OCI-LY7 (cell line): ENCODE measurements around the gene CCNG1. TPM values are rescaled to one million over a fixed set of nuclear protein-coding genes. Genes with fewer than 3 reads are reported as not detected.
"Not testable (repeated sequence)": the region's sequence is repeated elsewhere in the genome, so short reads cannot be mapped to it uniquely, and the experiment has no call there.

Experiments
- BruUV-seq: library from RNA; stranded (reverse); fragments of 400-500 nt; replicated peaks from 2 replicates; lab custom pipeline; 2021; lab: Mats Ljungman, UMichigan
- CTCF ChIA-PET: fragments of 300-600 bp; sonication (Branson Sonifier 250); formaldehyde crosslinking; loops from one replicate; lab custom pipeline; 2022; ENCODE audit warnings: antibody characterized with exemption; ENCODE audit not compliant: unreplicated experiment; lab: Charles Lee
- POLR2A ChIA-PET: fragments of 300-600 bp; sonication (Branson Sonifier 250); formaldehyde crosslinking; loops from one replicate; lab custom pipeline; 2022; ENCODE audit warnings: antibody characterized with exemption; lab: Charles Lee
- DNase-seq: peaks from one replicate; pipeline ENCODE4 v3.0.0-alpha.2; 2015; ENCODE audit warnings: low spot score
- H2AFZ ChIP-seq: fragments of 200-600 bp; sonication (generic), shearing (Covaris generic); 2 replicates; pipeline ENCODE4 v1.6.1; 2014; ENCODE audit warnings: mild to moderate bottlenecking, antibody characterized with exemption, low read length, moderate library complexity
- H3K27ac ChIP-seq: fragments of 200-600 bp; sonication (generic); 2 replicates; pipeline ENCODE4 v1.5.1; 2014; ENCODE audit warnings: mixed run types, low read depth, mild to moderate bottlenecking, moderate library complexity, low read length, inconsistent platforms; ENCODE audit not compliant: poor library complexity, severe bottlenecking
- H3K36me3 ChIP-seq: fragments of 200-600 bp; sonication (generic); 2 replicates; pipeline ENCODE4 v1.6.1; 2014; ENCODE audit warnings: mild to moderate bottlenecking, antibody characterized with exemption, low read length, moderate library complexity, mixed read lengths; ENCODE audit not compliant: insufficient read depth
- H3K4me1 ChIP-seq: fragments of 200-600 bp; sonication (generic); 2 replicates; pipeline ENCODE4 v1.5.1; 2014; ENCODE audit warnings: mild to moderate bottlenecking, low read length; ENCODE audit not compliant: insufficient read depth, poor library complexity, severe bottlenecking
- H3K4me2 ChIP-seq: fragments of 200-600 bp; sonication (generic); 2 replicates; pipeline ENCODE4 v1.6.1; 2014; ENCODE audit warnings: mild to moderate bottlenecking, low read length
- H3K4me3 ChIP-seq: fragments of 200-600 bp; sonication (generic); 2 replicates; pipeline ENCODE4 v1.5.1; 2014; ENCODE audit warnings: mild to moderate bottlenecking, low read depth, low read length; ENCODE audit not compliant: poor library complexity, severe bottlenecking
- H3K79me2 ChIP-seq: fragments of 200-600 bp; sonication (generic); 2 replicates; pipeline ENCODE4 v1.6.1; 2016; ENCODE audit warnings: low read depth, mild to moderate bottlenecking, low read length, moderate library complexity, mixed read lengths; ENCODE audit not compliant: insufficient read depth
- H3K9me2 ChIP-seq: fragments of 200-600 bp; sonication (generic); 2 replicates; pipeline ENCODE4 v1.6.1; 2016; ENCODE audit warnings: mild to moderate bottlenecking, low read length, mixed read lengths; ENCODE audit not compliant: insufficient read depth
- H3K9me3 ChIP-seq: fragments of 200-600 bp; sonication (generic); 2 replicates; pipeline ENCODE4 v1.6.1; 2014; ENCODE audit warnings: mild to moderate bottlenecking, mixed run types, low read length, mixed read lengths
- H4K20me1 ChIP-seq: fragments of 200-600 bp; sonication (generic); 2 replicates; pipeline ENCODE4 v1.6.1; 2014; ENCODE audit warnings: mild to moderate bottlenecking, antibody characterized with exemption, low read length, moderate library complexity, mixed read lengths; ENCODE audit not compliant: insufficient read depth
- CTCF ChIP-seq: fragments of 200-600 bp; sonication (generic); conservative IDR thresholded peaks from 2 replicates; pipeline ENCODE4 v1.5.1; 2014; ENCODE audit warnings: mild to moderate bottlenecking, antibody characterized with exemption, low read length, moderate library complexity, mixed read lengths
- EZH2phosphoT487 ChIP-seq: fragments of 200-600 bp; sonication (generic); IDR thresholded peaks from 2 replicates; pipeline ENCODE4 v1.6.1; 2018; ENCODE audit warnings: low read depth, borderline replicate concordance, mild to moderate bottlenecking, mixed run types, antibody characterized with exemption, low read length, moderate library complexity, mixed read lengths
- intact Hi-C: fragments of 100-400 bp; cut with micrococcal nuclease; formaldehyde crosslinking; loops from one replicate; pipeline ENCODE4 v1.10.0; 2022; ENCODE audit not compliant: unreplicated experiment
- total RNA-seq, 2 experiments: library from RNA; depleted of rRNA in 1 of 2; stranded (reverse); fragments of >200 nt in 1 of 2; shearing (Covaris generic) in 1 of 2; gene quantifications; 2 replicates each; pipeline ENCODE4 v1.2.3, GENCODE V29; 2014 to 2022

CCNG1 gene
- total RNA-seq, 2 experiments from 2014 or later, result 93.5 to 118 TPM

DNA sequence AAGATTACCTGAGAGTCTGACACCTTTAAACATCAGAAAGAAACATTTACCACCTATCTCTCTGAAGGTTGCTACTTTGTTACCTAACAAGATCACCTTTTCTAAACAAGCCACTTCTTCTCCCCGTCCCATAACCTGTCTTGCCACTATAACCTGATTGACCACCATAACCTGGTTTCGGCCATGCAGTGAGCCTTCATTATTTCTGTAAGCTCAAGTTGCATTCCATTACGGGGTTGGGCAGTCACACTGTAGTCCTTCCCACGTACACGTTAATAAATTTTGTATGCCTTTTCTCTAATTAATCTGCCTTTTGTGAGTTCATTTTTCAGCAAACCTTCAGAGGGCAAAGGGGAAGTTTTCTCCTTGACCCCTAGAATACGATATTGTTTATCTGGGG, 28.0 kb upstream of the CCNG1 start:
- H3K9me3 ChIP-seq, result no peaks in the 10 kb centered on the region
- DNase-seq, result no peak
- H3K4me2 ChIP-seq, result no peak overlapping the region
- no peak overlapping the region for H3K4me3 ChIP-seq
- ChIA-PET POLR2A (interaction anchor here (0.6 to 1.7 kb wide), 3 partner anchors 49 to 1887 kb away, joined by 3 to 4 read pairs (median 3); no protein-coding TSS in a partner anchor), CTCF (no interaction called here)
- no peak overlapping the region for H2AFZ ChIP-seq
- H3K79me2 ChIP-seq, result no peaks in the 10 kb centered on the region
- no peak overlapping the region for H3K27ac ChIP-seq
- intact Hi-C loops, result loop anchor here (2.0 to 10.0 kb wide), 4 partner anchors 63 to 1202 kb away; no protein-coding TSS in a partner anchor
- H4K20me1 ChIP-seq, result no peaks in the 10 kb centered on the region
- BruUV-seq, result no TSS peak
- no peaks in the 10 kb centered on the region for H3K9me2 ChIP-seq
- no peaks in the 10 kb centered on the region for H3K4me1 ChIP-seq
- TF ChIP-seq EZH2phosphoT487 (no peak), CTCF (no peak)
- no peaks in the 10 kb centered on the region for H3K36me3 ChIP-seq

DNA sequence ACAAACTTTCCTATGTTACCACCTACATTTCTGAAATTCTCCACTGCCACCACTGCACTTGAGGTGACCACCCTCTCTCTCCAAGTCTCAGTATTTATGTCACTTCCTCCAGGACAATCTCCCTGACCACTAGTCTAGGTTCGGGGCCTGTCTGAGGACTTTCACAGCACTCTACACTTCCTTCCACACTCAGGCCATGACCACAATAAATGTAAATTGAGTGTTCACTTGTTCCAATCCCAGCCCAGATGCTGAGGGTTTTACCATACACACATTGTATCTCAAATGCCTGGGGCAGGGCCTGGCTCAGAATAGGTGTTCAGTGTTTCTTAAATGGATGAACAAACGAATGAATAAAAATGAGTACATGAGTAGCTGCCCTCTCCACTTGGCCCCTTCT, 26.9 kb upstream of the CCNG1 start:
- no peaks in the 10 kb centered on the region for H4K20me1 ChIP-seq
- POLR2A ChIA-PET, result no interaction called here
- H3K4me1 ChIP-seq, result no peaks in the 10 kb centered on the region
- CTCF ChIA-PET, result no interaction called here
- no peak overlapping the region for H3K27ac ChIP-seq
- TF ChIP-seq EZH2phosphoT487 (no peak), CTCF (no peak)
- DNase-seq, result no peak
- H3K9me2 ChIP-seq, result no peaks in the 10 kb centered on the region
- no peaks in the 10 kb centered on the region for H3K79me2 ChIP-seq
- no peaks in the 10 kb centered on the region for H3K36me3 ChIP-seq
- H3K9me3 ChIP-seq, result no peaks in the 10 kb centered on the region
- H3K4me3 ChIP-seq, result no peak overlapping the region
- intact Hi-C loops, result no loop called here
- no TSS peak for BruUV-seq
- no peak overlapping the region for H2AFZ ChIP-seq
- no peak overlapping the region for H3K4me2 ChIP-seq

DNA sequence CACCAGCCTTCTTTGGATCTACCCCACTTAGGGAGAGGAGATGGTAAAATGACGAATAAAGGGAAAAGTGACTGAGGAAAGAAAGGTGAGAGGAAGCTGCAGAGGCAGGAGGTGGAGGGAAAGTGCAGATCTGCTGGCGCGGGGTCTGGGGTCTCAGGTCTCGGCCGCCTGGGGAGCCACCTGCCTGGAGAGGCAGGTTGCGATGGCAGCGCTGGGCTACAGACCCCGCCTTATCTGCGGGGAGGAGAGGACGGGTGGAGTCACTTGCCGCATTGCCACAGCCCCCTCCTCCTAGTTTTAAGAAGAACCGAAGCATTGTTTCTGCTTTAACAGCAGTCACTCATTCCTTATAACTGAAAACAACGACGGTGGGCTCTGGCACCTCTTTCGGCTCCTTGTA, 21.7 kb upstream of the CCNG1 start:
- H3K27ac ChIP-seq, H3K79me2 ChIP-seq, H3K9me3 ChIP-seq, POLR2A ChIA-PET, H3K9me2 ChIP-seq, H2AFZ ChIP-seq, H3K4me2 ChIP-seq, H3K4me3 ChIP-seq, DNase-seq, intact Hi-C loops, H3K4me1 ChIP-seq, H3K36me3 ChIP-seq, H4K20me1 ChIP-seq, BruUV-seq, CTCF ChIA-PET: not testable (repeated sequence)
